Caco-2 (cell line): ENCODE results near the gene RPL28. TPM values are rescaled to one million over a fixed set of nuclear protein-coding genes. Genes with fewer than 3 reads are reported as not detected.

Experiments used
- BruUV-seq: library from RNA; stranded (reverse); fragments of 400-500 nt; replicated peaks from 2 replicates; lab custom pipeline; 2021; lab: Mats Ljungman, UMichigan
- CTCF ChIA-PET: fragments of 300-600 bp; sonication (Branson Sonifier 250); formaldehyde crosslinking; loops from one replicate; lab custom pipeline; 2022; ENCODE audit warnings: antibody characterized with exemption; lab: Charles Lee
- POLR2A ChIA-PET: fragments of 300-600 bp; sonication (Branson Sonifier 250); formaldehyde crosslinking; loops from one replicate; lab custom pipeline; 2022; ENCODE audit warnings: antibody characterized with exemption; lab: Charles Lee
- DNase-seq, 2 experiments: peaks; one replicate each; pipeline versions ENCODE4 v3.0.0 to v3.0.0-alpha.2; 2020 to 2022
- H3K27me3 ChIP-seq: replicated peaks from 2 replicates; pipeline ENCODE4 v1.6.0; 2011; ENCODE audit warnings: low read length; ENCODE audit not compliant: control insufficient read depth, insufficient read depth
- H3K36me3 ChIP-seq: 2 replicates; pipeline ENCODE4 v1.5.1; 2011; ENCODE audit warnings: low read length; ENCODE audit not compliant: control insufficient read depth, insufficient read depth
- H3K4me1 ChIP-seq: fragments of 250-450 bp; sonication (Bioruptor Pico); 2 replicates; pipeline ENCODE4 v1.5.1; 2020; ENCODE audit warnings: mild to moderate bottlenecking
- H3K4me3 ChIP-seq: 2 replicates; pipeline ENCODE4 v1.5.1; 2011; ENCODE audit warnings: low read depth, mild to moderate bottlenecking, control low read depth, low read length
- H3K9me3 ChIP-seq: fragments of 250-450 bp; sonication (Bioruptor Pico); 2 replicates; pipeline ENCODE4 v1.5.1; 2020; ENCODE audit warnings: mild to moderate bottlenecking, moderate library complexity
- H3K27ac Mint-ChIP-seq: one replicate; pipeline ENCODE4 v1.8.0; 2022; ENCODE audit warnings: mixed read lengths; ENCODE audit not compliant: unreplicated experiment
- H3K27me3 Mint-ChIP-seq: one replicate; pipeline ENCODE4 v1.8.0; 2022; ENCODE audit warnings: mixed read lengths; ENCODE audit not compliant: insufficient read depth, unreplicated experiment
- H3K36me3 Mint-ChIP-seq: one replicate; pipeline ENCODE4 v1.8.0; 2022; ENCODE audit warnings: mild to moderate bottlenecking, mixed read lengths; ENCODE audit not compliant: insufficient read depth, unreplicated experiment
- H3K4me1 Mint-ChIP-seq: one replicate; pipeline ENCODE4 v1.8.0; 2022; ENCODE audit warnings: low read depth, mixed read lengths; ENCODE audit not compliant: unreplicated experiment
- H3K4me3 Mint-ChIP-seq: one replicate; pipeline ENCODE4 v1.8.0; 2022; ENCODE audit warnings: mild to moderate bottlenecking, moderate library complexity, mixed read lengths; ENCODE audit not compliant: unreplicated experiment
- H3K9me3 Mint-ChIP-seq: one replicate; pipeline ENCODE4 v1.8.0; 2022; ENCODE audit warnings: mixed read lengths; ENCODE audit not compliant: unreplicated experiment
- intact Hi-C: fragments of 100-400 bp; cut with micrococcal nuclease; formaldehyde crosslinking; loops from one replicate; pipeline ENCODE4 v1.10.0; 2022; ENCODE audit not compliant: unreplicated experiment
- total RNA-seq: library from RNA; stranded (reverse); gene quantifications from 2 replicates; pipeline ENCODE4 v1.2.3, GENCODE V29; 2022
- TF ChIP-seq, protein P1 (sequence below), 2 experiments: fragments of 200-600 bp in 1 of 2; IDR thresholded peaks; 1 replicate in 1 of 2; 2 replicates in 1 of 2; pipeline versions ENCODE4 v1.5.1 to v1.8.0; 2011 to 2022; ENCODE audit warnings: antibody characterized with exemption in 1 of 2, control low read depth in 1 of 2, inconsistent platforms in 1 of 2, low read depth in 1 of 2, low read length in 1 of 2, mild to moderate bottlenecking in 1 of 2, moderate library complexity in 1 of 2; ENCODE audit not compliant: insufficient read depth in 1 of 2, severe bottlenecking in 1 of 2, unreplicated experiment in 1 of 2

Gene RPL28
- total RNA-seq, 1 experiment from 2014 or later, result 2,048 TPM

- H3K4me3 ChIP-seq, result no peak overlapping the region
- BruUV-seq, result no TSS peak
- no peaks in the 10 kb centered on the region for H3K9me3 Mint-ChIP-seq
- peaks cover 3% of the 10 kb centered on the region; the same call in 1 of the 2 replicates for H3K36me3 ChIP-seq
- TF ChIP-seq, protein P1, sequence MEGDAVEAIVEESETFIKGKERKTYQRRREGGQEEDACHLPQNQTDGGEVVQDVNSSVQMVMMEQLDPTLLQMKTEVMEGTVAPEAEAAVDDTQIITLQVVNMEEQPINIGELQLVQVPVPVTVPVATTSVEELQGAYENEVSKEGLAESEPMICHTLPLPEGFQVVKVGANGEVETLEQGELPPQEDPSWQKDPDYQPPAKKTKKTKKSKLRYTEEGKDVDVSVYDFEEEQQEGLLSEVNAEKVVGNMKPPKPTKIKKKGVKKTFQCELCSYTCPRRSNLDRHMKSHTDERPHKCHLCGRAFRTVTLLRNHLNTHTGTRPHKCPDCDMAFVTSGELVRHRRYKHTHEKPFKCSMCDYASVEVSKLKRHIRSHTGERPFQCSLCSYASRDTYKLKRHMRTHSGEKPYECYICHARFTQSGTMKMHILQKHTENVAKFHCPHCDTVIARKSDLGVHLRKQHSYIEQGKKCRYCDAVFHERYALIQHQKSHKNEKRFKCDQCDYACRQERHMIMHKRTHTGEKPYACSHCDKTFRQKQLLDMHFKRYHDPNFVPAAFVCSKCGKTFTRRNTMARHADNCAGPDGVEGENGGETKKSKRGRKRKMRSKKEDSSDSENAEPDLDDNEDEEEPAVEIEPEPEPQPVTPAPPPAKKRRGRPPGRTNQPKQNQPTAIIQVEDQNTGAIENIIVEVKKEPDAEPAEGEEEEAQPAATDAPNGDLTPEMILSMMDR (IDR thresholded peaks at IDR 0.05; ENCODE audit: insufficient read depth in 1 of 2, low read depth in 1 of 2, low read length in 1 of 2, severe bottlenecking in 1 of 2, unreplicated experiment in 1 of 2), result no peak
- no peak overlapping the region for H3K4me3 Mint-ChIP-seq
- H3K9me3 ChIP-seq, result no peaks in the 10 kb centered on the region
- H3K27ac Mint-ChIP-seq, result no peak overlapping the region
- ChIA-PET CTCF (no interaction called here), POLR2A (no interaction called here)
- H3K36me3 Mint-ChIP-seq, result peaks cover 29% of the 10 kb centered on the region
- no peaks in the 10 kb centered on the region for H3K27me3 ChIP-seq
- intact Hi-C loops, result no loop called here
- peaks cover 7% of the 10 kb centered on the region for H3K4me1 Mint-ChIP-seq
- no peaks in the 10 kb centered on the region for H3K27me3 Mint-ChIP-seq
- H3K4me1 ChIP-seq, result peaks cover 10% of the 10 kb centered on the region; the same call in 1 of the 2 replicates
- DNase-seq, result peak in 1 of 2 experiments; percentile 33
Observed at GRCh38 chr19:55344444-55344843, 41.3 kb upstream of the RPL28 start.

DNA sequence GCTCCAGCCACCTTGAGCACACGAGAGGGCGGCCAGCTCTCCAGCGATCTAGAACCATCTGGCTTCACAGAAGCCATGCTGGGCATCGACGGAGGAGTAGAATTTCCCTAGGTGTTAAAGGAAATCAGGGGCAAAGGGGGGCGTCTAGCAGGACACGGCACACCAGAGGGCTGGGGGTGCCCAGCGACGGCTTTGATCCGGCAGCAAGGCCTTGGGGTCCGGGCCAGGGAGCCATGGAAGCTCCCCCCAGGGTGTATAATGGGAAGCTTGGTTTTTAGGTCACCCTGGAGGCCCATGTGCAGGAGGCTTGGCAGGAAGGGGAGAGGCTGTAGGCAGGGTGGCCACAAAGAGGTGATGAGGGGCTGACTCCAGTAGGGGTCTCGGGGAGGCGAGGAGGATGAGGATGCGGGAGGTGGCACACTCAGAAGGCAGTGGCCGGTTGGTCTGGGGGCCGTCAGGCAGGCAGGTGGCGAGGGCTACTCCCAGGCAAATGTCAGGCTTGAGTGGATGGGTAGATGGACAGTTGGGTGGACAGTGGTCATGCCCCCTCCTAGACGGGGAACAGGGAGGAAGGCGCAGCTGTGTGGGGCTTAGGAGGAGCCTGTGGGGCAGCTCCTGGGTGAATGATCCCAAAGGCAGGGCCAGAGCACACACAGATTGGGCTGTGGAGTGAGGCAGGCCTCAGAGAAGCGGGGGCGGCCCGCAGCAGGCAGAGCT lies 40.5 kb upstream of the RPL28 start:
- H3K4me1 ChIP-seq, result peaks cover 9% of the 10 kb centered on the region; the same call in 1 of the 2 replicates
- H3K36me3 ChIP-seq, result peaks cover 3% of the 10 kb centered on the region; the same call in 1 of the 2 replicates
- DNase-seq, result peak in 1 of 2 experiments; percentile 31
- H3K4me1 Mint-ChIP-seq, result peaks cover 7% of the 10 kb centered on the region
- H3K4me3 ChIP-seq, result no peak overlapping the region
- BruUV-seq, result no TSS peak
- peaks cover 23% of the 10 kb centered on the region for H3K36me3 Mint-ChIP-seq
- intact Hi-C loops, result no loop called here
- H3K9me3 Mint-ChIP-seq, result no peaks in the 10 kb centered on the region
- H3K27ac Mint-ChIP-seq, result no peak overlapping the region
- no peaks in the 10 kb centered on the region for H3K27me3 Mint-ChIP-seq
- ChIA-PET POLR2A (no interaction called here), CTCF (no interaction called here)
- TF ChIP-seq, protein P1 (IDR thresholded peaks at IDR 0.05; ENCODE audit: insufficient read depth in 1 of 2, low read depth in 1 of 2, low read length in 1 of 2, severe bottlenecking in 1 of 2, unreplicated experiment in 1 of 2), result no peak
- no peaks in the 10 kb centered on the region for H3K27me3 ChIP-seq
- no peaks in the 10 kb centered on the region for H3K9me3 ChIP-seq
- no peak overlapping the region for H3K4me3 Mint-ChIP-seq

GRCh38 chr19:55345818-55346724 lies 39.7 kb upstream of the RPL28 start:
- Histone ChIP-seq H3K27me3 (no peaks in the 10 kb centered on the region), H3K4me1 (peaks cover 5% of the 10 kb centered on the region; the same call in 1 of the 2 replicates), H3K36me3 (peaks cover 3% of the 10 kb centered on the region; the same call in 1 of the 2 replicates), H3K4me3 (no peak overlapping the region), H3K9me3 (no peaks in the 10 kb centered on the region)
- Mint-ChIP-seq H3K27ac (no peak overlapping the region), H3K27me3 (no peaks in the 10 kb centered on the region), H3K36me3 (peaks cover 20% of the 10 kb centered on the region), H3K9me3 (no peaks in the 10 kb centered on the region), H3K4me1 (peaks cover 6% of the 10 kb centered on the region), H3K4me3 (no peak overlapping the region)
- peak in 1 of 2 experiments; percentile 33 for DNase-seq
- BruUV-seq, result no TSS peak
- ChIA-PET CTCF (no interaction called here), POLR2A (no interaction called here)
- TF ChIP-seq, protein P1 (IDR thresholded peaks at IDR 0.05; ENCODE audit: insufficient read depth in 1 of 2, low read depth in 1 of 2, low read length in 1 of 2, severe bottlenecking in 1 of 2, unreplicated experiment in 1 of 2), result no peak
- intact Hi-C loops, result no loop called here
